SKM-1 treated with dmso at 0.1 percent for 144 hours (cell line): ENCODE data around the gene NTN5.

Experiments used
- DNase-seq: peaks from one replicate; lab custom pipeline; 2025; ENCODE audit not compliant: unreplicated experiment; lab: John Stamatoyannopoulos, UW

Gene NTN5

DNA sequence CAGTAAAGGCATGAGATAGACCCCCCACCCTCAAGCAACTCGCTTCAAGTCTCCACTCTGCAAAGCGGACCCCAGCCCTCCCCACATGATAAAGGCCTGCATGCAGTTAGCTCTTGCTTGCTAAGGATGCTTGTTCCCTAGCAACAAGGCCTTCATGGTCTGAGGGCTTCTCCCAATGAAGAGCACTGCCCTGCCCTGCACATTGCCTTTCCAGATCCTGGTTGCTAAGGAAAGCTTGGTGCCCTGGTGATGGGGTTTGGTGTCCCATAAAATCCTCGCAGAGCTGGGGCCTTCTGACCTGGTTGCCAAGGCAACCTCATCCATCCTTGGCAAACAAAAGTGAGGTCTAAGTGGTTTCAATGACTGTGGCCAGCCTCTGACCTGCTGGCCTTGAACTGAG, 41.6 kb downstream of the NTN5 start:
- no peak for DNase-seq

DNA sequence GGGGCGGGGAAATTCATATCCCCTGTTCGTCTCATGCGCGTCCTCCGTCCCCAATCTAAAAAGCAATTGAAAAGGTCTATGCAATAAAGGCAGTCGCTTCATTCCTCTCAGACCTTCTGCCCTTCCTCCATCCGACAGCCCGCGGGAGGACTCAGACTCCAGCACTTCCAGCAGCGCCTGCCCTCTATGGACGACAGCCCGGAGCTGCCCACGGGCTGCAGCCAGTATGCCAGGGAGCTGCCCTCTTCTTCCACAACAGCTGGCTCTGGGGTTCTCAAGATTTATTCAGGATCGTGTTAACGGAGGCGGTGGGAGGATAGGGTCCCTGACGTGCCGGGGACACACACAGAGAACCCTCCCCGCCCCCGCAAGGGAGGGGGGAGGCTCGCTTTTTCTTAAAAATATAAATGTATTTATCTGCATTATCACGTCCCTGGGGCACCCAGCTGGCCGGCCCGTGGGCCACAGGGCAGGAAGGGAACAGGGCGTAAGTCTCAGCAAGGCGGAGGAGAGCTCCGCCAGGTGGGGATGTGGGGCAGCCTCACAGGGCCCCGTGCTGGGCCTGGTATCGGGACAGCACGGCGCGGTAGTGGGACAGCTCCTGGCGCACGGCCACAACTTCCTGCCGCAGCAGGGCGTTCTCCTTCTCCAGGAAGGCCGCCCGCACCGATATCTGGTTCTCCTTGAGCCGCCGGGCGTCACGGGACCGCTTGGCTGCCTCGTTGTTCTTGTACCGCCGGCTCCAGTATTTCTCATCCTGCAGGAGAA, 42.3 kb downstream of the NTN5 start:
- DNase-seq: no peak

DNA sequence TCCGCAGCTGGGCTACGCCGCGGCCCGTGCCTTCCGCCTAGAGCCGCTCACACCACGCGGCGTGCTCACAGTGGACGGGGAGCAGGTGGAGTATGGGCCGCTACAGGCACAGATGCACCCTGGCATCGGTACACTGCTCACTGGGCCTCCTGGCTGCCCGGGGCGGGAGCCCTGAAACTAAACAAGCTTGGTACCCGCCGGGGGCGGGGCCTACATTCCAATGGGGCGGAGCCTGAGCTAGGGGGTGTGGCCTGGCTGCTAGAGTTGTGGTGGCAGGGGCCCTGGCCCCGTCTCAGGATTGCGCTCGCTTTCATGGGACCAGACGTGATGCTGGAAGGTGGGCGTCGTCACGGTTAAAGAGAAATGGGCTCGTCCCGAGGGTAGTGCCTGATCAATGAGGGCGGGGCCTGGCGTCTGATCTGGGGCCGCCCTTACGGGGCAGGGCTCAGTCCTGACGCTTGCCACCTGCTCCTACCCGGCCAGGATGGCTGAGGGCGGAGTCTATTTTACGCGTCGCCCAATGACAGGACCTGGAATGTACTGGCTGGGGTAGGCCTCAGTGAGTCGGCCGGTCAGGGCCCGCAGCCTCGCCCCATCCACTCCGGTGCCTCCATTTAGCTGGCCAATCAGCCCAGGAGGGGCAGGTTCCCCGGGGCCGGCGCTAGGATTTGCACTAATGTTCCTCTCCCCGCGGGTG, 43.1 kb downstream of the NTN5 start:
- DNase-seq: no peak

DNA sequence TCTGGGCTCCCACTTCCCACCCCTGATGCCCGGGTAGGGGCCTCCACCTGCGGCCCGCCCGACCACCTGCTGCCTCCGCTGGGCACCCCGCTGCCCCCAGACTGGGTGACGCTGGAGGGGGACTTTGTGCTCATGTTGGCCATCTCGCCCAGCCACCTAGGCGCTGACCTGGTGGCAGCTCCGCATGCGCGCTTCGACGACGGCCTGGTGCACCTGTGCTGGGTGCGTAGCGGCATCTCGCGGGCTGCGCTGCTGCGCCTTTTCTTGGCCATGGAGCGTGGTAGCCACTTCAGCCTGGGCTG, 43.6 kb downstream of the NTN5 start:
- DNase-seq: no peak

DNA sequence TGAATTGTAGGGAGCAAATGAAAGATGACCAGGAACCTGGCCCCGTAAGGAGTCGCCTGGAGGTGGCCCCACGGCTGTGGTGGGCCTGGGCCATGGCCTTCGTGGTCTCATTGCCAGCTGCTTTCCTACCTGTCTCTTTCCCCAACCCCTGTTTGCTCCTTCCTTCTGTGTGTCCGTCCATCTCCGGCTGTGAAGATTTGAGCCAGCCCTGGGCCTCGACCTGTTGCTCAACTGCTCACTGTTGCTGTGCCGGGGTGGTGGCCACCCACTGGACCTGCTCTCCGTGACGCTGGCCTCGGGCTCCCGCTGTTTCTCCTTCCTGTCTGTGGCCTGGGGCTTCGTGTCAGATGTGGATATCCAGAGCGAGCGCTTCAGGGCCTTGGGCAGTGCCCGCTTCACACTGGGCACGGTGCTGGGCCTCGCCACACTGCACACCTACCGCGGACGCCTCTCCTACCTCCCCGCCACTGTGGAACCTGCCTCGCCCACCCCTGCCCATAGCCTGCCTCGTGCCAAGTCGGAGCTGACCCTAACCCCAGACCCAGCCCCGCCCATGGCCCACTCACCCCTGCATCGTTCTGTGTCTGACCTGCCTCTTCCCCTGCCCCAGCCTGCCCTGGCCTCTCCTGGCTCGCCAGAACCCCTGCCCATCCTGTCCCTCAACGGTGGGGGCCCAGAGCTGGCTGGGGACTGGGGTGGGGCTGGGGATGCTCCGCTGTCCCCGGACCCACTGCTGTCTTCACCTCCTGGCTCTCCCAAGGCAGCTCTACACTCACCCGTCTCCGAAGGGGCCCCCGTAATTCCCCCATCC, 44.1 kb downstream of the NTN5 start:
- DNase-seq: no peak

DNA sequence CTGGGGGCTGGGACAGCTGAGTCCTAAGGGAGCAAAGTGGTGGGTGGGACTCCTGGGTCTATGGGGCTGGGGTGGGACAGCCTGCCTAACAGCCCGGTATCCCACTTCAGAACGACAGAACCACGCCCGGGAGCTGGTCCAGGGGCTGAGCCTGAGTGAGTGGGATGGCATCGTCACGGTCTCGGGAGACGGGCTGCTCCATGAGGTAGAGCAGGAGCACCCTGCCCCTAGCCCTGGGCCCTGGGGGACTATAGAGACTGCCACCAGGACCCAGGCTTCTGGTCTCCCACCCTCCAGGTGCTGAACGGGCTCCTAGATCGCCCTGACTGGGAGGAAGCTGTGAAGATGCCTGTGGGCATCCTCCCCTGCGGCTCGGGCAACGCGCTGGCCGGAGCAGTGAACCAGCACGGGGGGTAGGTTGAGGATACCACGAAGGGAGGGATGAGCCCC, 44.9 kb downstream of the NTN5 start:
- DNase-seq: no peak

DNA sequence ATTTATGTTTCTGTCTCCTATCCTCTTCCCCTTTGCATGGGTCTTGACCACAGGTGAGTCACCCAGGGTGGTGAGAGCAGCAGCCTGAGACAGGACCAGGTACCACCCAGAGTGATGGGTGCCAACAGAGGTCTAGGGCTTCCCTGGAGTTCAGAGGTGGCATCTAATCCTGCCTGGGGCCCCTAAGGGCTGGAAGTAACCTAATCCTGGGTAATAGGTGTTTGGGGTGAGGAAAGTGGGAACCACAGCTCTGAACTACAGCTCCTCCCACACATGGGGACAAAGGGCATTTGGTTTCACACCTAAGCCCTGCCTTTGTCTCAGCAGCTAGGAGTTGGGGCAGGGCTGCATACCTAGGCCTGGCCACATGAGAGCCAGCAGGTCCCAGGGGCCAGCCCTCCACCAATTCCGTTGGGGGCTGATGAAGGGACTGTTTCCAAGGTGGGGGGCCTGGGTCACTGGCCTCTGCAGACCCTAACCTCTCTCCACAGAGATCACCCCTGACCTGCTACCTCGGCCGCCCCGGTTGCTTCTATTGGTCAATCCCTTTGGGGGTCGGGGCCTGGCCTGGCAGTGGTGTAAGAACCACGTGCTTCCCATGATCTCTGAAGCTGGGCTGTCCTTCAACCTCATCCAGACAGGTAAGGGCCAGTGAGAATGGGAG, 45.5 kb downstream of the NTN5 start:
- no peak for DNase-seq

DNA sequence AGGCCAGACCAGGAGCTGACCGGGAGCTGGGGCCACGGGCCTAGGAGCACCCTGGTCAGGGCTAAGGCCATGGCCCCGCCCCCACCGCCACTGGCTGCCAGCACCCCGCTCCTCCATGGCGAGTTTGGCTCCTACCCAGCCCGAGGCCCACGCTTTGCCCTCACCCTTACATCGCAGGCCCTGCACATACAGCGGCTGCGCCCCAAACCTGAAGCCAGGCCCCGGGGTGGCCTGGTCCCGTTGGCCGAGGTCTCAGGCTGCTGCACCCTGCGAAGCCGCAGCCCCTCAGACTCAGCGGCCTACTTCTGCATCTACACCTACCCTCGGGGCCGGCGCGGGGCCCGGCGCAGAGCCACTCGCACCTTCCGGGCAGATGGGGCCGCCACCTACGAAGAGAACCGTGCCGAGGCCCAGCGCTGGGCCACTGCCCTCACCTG, 46.9 kb downstream of the NTN5 start:
- no peak for DNase-seq

DNA sequence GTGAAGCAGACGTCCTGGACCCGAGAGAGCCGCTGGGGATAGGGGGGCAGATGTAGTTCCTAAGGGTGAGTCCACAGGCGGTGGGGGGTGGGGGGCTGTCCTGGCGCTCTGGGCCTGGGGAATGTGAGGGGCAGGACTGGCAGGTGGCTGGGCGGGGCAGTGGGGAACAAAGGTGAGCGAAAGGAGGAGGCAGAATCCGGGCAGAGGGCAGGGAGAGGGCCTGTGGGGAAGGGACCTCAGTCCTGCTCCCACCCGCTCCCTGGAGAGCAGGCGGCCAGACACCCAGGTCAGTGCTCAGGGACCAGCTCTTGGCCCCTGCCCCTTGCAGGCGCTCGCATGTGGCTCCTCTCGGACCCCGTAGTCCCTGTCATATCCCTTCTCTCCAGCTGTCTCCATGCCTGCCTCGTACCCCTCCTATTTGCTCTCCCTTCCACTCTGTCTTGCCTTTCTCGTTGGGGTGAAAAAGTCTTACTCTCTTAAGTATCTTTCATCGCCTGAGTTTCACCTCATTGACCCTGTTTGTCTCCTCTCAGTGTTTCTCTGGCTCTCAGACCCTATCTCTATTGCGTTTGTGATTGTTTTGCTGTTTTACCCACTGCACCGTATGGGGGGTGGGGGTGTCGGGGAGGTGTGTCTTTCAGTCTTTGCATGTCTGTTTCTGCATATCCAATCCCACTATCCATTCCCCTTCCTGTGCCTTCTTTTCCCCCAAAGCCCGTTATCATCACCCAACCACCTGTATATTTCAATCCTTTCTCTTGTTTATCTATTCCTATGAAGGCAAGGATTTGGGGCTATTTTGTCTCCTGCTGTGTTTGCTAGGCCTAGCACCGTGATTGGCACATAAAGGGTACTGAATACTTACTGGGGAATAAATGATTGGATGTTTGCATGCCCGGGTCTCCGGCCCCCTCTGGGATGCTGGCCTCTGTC, 47.8 kb downstream of the NTN5 start:
- no peak for DNase-seq

DNA sequence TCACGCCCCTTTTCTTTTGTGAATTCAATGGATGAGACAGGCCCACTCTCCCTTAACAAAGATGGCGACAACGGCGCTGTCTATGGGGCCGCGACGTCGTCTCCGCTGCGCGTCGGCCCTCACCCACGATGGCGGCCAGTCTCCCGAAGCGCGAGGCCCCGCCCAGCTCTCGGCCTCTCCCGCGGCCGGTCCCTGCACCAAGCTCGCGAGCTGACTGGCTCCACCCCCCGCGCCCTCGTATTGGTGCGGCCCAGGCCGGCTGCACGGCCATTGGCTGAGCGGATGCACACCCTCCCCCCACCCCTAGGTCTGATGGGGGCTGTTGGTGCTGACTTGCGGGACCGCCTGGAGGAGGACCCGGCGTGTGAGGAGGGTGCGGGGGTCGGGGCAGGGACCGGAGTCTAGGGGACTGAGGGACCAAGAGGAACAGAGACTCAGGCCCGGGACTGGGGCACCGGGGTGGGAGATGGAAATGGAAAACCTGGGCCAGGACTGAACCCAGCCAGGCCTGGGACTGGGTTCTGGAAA, 48.7 kb downstream of the NTN5 start:
- DNase-seq: no peak

DNA sequence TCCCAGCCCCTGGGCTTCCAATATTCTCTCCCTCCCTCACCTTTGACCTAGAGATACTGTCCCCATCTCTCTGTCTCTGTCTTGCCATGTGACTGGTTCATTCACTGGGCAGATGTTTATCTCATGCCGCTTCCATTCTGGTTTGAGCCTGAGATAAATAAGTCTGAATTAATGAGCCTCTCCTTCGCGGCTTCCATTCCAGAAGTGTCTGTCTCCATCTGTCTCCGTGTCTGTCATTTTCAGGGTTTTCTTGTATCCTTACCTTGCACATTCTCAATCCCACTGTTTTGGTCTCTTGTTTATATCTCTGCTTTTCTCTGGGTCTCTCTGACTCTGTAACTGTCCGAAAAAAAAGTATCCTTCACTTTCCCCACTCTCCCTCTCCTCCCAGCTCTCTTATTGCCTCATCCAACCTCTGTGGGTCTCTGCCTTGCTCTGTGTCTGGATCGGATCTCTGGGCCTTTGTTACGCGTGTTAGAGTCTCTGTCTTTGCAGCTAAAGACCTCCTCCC, 49.2 kb downstream of the NTN5 start:
- DNase-seq: no peak

DNA sequence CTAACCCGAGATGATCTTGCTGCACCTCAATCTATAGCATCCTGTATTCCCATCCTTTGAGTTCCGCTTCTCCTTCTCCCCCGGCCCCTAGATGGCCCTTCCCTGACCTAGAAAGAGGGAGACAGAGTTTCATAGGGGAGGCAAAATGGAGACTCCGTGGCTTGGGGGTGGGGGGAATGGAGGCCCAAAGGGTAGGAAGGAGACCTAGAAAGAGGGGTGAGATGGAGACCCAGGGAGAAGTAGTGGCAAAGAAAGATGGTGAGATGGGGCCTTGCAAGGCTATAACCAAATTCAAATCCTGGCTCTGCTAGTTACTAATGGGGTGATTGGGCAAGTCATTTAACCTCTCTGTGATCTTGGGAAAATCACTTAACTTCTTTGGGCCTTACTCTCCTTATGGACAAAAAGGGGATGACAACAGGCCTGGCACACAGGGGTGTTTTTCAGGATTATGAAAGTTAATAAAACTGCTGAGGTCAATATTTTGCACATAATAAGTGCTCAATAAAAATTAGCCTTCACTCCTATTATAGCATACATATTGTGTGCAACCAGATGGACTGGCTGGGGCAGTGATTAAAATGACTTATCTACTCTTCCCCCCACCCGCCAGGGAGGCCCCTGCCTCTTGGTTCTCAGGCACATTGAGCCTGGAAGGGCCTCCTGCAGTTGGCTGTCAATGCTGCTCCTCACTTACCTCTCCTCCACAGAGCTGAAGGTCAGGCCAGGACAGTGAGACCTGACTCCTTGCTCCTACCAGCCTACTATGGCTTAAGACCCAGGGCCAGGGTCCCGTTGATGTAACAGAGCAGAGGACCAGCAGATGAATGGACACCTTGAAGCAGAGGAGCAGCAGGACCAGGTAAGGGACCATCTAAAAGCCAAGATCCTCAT, 52.9 kb downstream of the NTN5 start:
- no peak for DNase-seq

DNA sequence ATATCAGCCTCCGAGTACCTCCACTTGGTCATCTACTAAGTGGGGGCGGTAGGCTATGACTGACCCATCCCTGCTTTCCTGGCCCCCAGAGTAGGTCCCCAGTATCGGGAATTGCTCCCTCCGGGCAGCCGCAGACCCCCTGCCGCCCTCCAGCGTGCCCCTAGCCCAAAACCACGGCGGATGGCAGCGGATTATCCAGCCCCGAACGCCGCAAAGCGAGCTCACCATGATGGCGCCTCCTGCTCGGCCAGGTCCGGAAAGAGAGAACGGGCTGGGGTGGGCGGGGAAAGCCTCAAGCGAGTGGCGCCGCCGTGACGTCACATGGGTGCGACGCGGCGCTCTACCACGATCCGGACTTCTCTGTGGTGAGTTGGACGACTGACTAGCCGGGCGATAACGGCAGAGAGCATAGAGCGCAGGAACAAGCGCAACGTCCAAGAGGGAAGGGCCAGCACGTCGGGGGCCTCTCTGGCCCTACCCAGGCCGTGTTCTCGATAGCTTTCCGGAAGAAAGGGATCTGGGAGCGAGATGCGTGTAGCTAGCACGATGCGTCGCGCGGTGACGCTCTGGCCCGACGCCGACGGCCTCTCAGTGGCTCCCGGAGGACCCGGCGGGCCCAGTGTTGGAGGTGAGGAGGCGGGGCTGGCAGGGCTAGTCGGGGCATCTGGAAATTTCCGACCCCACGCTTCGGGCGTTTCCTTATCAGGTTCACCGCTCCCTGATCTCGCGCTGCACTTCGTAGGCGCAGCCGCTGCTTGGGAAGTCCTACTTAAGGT, 53.7 kb downstream of the NTN5 start, which contains the start of the genes RPL18 and SPHK2:
TSS of gene RPL18 (minus strand) at position 263 of the 776 bp plus-strand sequence. CDS start at position 228, 35 bp downstream.
TSS of gene SPHK2 (plus strand) at position 591 of the 776 bp plus-strand sequence. CDS start 1,009 bp downstream, outside the sequence.
- DNase-seq: peak; percentile 91

DNA sequence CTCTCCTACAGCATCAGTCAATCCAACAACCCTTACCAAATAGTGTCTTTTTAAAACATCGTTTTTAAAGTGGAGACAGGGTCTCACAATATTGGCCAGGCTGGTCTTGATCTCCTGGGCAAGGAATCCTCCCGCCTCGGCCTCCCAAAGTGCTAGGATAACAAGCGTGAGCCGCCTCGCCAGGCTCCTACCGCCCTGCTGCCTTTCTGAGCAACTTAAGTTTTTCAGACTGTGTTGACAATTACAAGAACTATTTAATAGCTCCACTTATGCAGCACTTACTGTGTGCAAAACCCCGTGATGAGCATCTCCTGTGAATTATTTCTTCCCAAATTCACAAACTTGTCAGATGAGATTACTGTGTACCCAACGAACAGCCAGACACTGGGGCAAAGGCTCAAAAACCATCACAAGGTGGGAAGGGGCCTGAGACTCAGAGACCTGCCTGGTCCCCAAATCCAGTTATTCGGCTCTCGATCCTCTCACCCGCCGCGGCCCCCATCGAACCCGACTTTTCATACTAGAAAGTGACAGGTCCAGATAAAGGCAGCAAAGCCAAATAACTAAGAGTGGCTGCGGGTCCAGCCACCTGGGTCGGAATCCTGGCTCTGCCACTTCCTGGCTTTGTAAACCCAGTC, 54.4 kb downstream of the NTN5 start:
- DNase-seq: no peak

DNA sequence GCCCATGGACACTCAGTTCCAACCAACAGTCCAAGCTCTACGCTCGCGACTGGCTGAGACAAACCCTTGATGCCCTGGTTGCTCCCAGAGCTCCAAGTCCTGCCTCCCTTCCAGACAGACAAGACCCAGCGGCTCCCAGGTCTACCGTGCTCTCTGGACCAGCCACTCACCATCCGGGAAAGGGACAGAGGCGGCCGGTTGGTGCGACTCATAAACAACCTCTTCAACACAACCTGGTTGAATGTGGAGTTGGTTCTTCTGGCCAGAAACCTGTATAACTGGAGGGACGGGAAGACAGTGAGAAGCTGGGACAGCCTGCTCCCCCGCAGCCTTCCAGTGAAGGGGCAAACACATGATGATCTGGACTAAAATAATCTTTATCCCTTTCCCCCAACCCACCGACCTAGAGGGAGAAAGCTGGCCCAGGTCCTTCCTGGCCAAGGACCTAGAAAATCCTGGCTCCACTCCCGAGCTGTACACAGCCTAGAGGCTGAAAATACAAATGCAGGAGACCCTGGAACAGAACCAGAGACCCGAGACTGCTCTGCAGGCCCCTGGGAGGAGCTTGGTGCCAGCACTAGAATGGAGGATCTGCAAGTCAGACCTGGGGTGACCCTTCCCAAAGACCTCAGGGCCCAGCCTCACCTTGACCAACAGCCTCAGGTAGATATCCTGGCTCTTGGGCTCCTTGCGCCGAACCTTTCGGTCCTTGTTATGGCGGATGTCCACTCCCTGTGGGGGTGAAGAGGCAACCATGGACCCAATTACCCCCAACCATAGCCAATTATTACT, 55.5 kb downstream of the NTN5 start:
- no peak for DNase-seq

DNA sequence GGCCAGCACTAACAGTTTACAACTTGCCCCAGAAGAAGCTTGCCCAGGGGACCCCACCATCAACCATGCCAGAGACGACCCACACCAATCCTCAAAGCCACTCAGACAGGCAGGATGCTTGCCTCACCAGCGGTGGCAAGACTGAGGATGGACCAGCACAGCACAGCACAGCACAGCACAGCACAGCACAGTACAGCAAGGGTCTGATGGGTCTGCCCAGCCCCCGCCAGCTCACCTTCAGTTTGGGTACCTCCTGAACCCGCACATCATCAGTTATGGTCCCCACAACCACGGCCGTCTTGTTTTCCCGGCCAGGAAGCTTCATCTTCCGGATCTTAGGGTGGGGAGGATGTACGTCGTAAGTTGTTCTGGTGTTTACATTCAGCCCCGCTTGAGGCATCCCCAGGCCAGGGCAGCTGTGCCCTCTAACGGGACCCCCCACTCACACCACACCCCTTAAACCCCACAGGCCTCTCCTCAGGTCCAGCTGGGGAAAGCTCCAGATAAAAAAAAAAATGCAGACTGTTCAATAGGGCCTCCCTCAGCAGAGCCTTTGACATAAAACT, 56.2 kb downstream of the NTN5 start:
- DNase-seq: no peak
